Erythroblast (primary cell): ENCODE results near the gene METTL6.
"Not testable (repeated sequence)": the region's sequence is repeated elsewhere in the genome, so short reads cannot be mapped to it uniquely, and the experiment has no call there.

Experiments
- GATA1 ChIP-seq: IDR thresholded peaks from 2 replicates; pipeline ENCODE4 v1.6.1; 2011; ENCODE audit warnings: low read depth, mild to moderate bottlenecking, control low read depth, low read length, moderate library complexity
- POLR2A ChIP-seq: IDR thresholded peaks from 2 replicates; pipeline ENCODE4 v1.6.1; 2011; ENCODE audit warnings: mild to moderate bottlenecking, low read length

DNA sequence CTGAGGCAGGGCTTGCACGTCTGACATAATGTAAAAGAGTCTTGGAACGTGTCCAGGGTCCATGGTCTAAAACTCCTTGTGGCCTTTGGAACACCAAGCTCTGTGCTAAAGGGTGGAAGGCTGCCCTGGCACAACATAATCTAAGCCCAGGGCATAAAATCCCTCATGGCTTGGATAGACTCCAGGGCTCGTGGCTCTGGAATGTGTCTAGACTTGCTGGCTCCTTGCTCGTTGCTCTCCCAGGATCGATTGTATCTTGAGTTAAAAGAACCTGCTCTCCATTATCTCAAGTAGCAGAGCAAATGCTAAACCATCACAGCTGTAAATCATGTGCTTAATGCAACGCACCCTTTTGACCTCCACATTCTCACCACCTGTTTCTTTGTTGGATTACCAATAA, 63.3 kb downstream of the METTL6 start:
- TF ChIP-seq POLR2A, GATA1: not testable (repeated sequence)
